NB4 (cell line): ENCODE results near the gene DIS3L2.
A peak's percentile ranks its signal among the peaks of the same experiment; 100 is the strongest.
"Not testable (repeated sequence)": the region's sequence is repeated elsewhere in the genome, so short reads cannot be mapped to it uniquely, and the experiment has no call there.

ENCODE experiments used
- DNase-seq: peaks from one replicate; pipeline ENCODE4 v3.0.0; 2010; ENCODE audit warnings: low read depth
- H3K4me3 ChIP-seq: one replicate; pipeline ENCODE4 v1.5.1; 2011; ENCODE audit warnings: mild to moderate bottlenecking, low read depth, low read length, moderate library complexity
- CTCF ChIP-seq: IDR thresholded peaks from one replicate; pipeline ENCODE4 v1.5.1; 2012; ENCODE audit warnings: low read depth, low read length
- MAX ChIP-seq: IDR thresholded peaks from 2 replicates; pipeline ENCODE4 v1.6.1; 2011; ENCODE audit warnings: low read depth, low read length
- MYC ChIP-seq: IDR thresholded peaks from 2 replicates; pipeline ENCODE4 v1.6.1; 2011; ENCODE audit warnings: low read depth, low read length
- POLR2A ChIP-seq: IDR thresholded peaks from 2 replicates; pipeline ENCODE4 v1.6.1; 2011; ENCODE audit warnings: mild to moderate bottlenecking; ENCODE audit not compliant: insufficient read length; ENCODE audit errors: extremely low read depth

The DIS3L2 gene

GRCh38 chr2:232327105-232328031 lies 365.9 kb downstream of the DIS3L2 start:
- DNase-seq = peak; percentile 76
- no peak overlapping the region for H3K4me3 ChIP-seq
- TF ChIP-seq POLR2A (no peak), CTCF (peak; percentile 86)

- TF ChIP-seq CTCF = no peak
- no peak for TF ChIP-seq MAX
- no peak for TF ChIP-seq MYC
- no peak for TF ChIP-seq POLR2A
- DNase-seq = no peak
- H3K4me3 ChIP-seq = no peak overlapping the region
Observed at GRCh38 chr2:232328032-232328422, 366.5 kb downstream of the DIS3L2 start.

GRCh38 chr2:232328516-232329460 lies 367.3 kb downstream of the DIS3L2 start:
- TF ChIP-seq MAX (no peak), MYC (no peak), POLR2A (no peak), CTCF (no peak)
- no peak for DNase-seq
- no peak overlapping the region for H3K4me3 ChIP-seq

- H3K4me3 ChIP-seq = no peak overlapping the region
- TF ChIP-seq MAX (no peak), POLR2A (no peak), CTCF (no peak), MYC (no peak)
- DNase-seq = no peak
Observed at GRCh38 chr2:232329716-232330067, 368.2 kb downstream of the DIS3L2 start.

- no peak overlapping the region for H3K4me3 ChIP-seq
- no peak for DNase-seq
- no peak for TF ChIP-seq POLR2A
- TF ChIP-seq CTCF = no peak
- no peak for TF ChIP-seq MYC
- TF ChIP-seq MAX = no peak
Observed at GRCh38 chr2:232330068-232330999, 368.8 kb downstream of the DIS3L2 start.

- H3K4me3 ChIP-seq, DNase-seq: not testable (repeated sequence)
Observed at GRCh38 chr2:232331061-232331460, 369.5 kb downstream of the DIS3L2 start.

GRCh38 chr2:232331641-232332040 lies 370.1 kb downstream of the DIS3L2 start:
- not testable (repeated sequence) for H3K4me3 ChIP-seq, DNase-seq

- H3K4me3 ChIP-seq, DNase-seq: not testable (repeated sequence)
Observed at GRCh38 chr2:232332244-232332939, 370.9 kb downstream of the DIS3L2 start.
